ENCODE results near the gene RORB. TPM values are rescaled to one million over a fixed set of nuclear protein-coding genes. Genes with fewer than 3 reads are reported as not detected.

Gene RORB
- total and polyA plus RNA-seq, 8 donors: 0.08 to 0.92 (median 0.55) TPM; not detected in 1

DNA sequence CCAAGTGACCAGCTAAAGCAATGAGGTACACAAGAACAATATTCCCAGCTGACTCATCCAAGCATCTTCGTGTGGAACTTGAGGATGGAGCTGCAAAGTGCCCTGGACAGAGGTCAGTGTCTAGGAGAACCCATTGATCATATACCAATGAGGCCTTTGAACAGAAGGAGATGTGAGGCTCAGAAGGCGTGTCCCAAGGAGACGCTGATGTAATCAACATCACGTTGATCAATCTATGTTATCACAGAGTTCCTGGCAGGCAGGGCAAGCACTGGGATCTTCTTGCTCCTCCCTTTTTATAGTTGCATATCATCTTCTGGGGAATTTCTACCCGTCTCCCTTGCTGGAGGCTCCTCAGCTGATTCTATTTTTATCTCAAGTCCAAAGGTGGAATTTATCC, 227.2 kb downstream of the RORB start:
- Histone ChIP-seq H3K27ac (no peak overlapping the region), H3K36me3 (no peaks in the 10 kb centered on the region), H3K4me1 (no peaks in the 10 kb centered on the region), H3K27me3 (no peaks in the 10 kb centered on the region), H3K4me3 (no peak overlapping the region), H3K9me3 (no peaks in the 10 kb centered on the region)
- TF ChIP-seq POLR2AphosphoS5 (IDR thresholded peaks at IDR 0.05): no peak
- intact Hi-C loops (cut with DNase I; ENCODE audit: low total_unique reads): no loop called here
- 50 to 66% (median 62%) methylated on average over 5 of the region's 5 CpGs for WGBS, 5 donors
- DNase-seq: no peak

DNA sequence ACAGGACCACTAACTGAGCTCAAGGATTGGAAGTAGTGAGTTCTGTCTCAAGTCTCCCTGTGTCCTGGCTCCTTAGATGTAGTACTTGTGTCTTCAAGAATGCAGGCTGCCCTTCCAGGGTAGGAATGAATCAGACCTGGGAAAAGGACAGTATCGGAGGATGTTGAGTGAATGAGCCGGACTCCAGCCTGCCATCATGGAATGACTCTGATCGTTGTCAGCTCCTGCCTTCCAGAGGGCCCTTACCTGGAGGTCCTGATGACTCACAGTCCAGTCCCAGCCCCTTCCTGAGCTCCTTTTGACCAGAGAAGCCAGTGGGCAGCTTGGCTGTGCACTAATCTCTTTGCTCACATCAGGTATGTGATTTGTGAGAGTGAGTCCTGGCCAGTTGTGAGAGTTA, 229.4 kb downstream of the RORB start:
- no peaks in the 10 kb centered on the region for H3K36me3 ChIP-seq
- no peaks in the 10 kb centered on the region for H3K27me3 ChIP-seq
- no peaks in the 10 kb centered on the region for H3K9me3 ChIP-seq
- H3K27ac ChIP-seq: no peak overlapping the region
- 89 to 97% (median 96%) methylated on average over 3 of the region's 3 CpGs for WGBS, 5 donors
- TF ChIP-seq EP300 (IDR thresholded peaks at IDR 0.05) (no peak), POLR2AphosphoS5 (IDR thresholded peaks at IDR 0.05) (no peak), POLR2A (IDR thresholded peaks at IDR 0.05) (no peak)
- TF ChIP-seq, protein P1, sequence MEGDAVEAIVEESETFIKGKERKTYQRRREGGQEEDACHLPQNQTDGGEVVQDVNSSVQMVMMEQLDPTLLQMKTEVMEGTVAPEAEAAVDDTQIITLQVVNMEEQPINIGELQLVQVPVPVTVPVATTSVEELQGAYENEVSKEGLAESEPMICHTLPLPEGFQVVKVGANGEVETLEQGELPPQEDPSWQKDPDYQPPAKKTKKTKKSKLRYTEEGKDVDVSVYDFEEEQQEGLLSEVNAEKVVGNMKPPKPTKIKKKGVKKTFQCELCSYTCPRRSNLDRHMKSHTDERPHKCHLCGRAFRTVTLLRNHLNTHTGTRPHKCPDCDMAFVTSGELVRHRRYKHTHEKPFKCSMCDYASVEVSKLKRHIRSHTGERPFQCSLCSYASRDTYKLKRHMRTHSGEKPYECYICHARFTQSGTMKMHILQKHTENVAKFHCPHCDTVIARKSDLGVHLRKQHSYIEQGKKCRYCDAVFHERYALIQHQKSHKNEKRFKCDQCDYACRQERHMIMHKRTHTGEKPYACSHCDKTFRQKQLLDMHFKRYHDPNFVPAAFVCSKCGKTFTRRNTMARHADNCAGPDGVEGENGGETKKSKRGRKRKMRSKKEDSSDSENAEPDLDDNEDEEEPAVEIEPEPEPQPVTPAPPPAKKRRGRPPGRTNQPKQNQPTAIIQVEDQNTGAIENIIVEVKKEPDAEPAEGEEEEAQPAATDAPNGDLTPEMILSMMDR (IDR thresholded peaks at IDR 0.05): no peak
- intact Hi-C loops (cut with DNase I; ENCODE audit: low total_unique reads): no loop called here
- H3K4me1 ChIP-seq: no peaks in the 10 kb centered on the region
- no peak overlapping the region for H3K4me3 ChIP-seq
- DNase-seq: no peak

DNA sequence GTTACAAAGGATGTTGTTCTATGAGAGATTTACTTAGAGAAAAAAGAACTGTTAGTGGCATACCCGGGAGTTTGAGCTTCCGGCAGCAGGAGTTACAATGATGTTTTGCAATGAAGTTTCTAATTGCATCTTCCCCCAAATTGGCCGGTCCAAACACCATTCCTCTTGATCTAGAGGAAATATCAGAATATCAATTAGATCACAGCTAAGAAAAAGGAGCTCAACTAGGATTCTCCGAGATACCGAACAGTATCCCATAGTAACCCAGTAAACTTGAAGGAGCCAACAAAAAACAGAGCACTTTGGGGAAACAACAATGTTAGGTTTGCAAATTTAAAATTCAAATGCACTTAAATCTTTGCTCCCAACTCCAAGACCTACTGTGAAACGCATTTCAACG, 231.0 kb downstream of the RORB start:
- no peak for DNase-seq
- intact Hi-C loops (cut with DNase I; ENCODE audit: low total_unique reads): no loop called here
- Histone ChIP-seq H3K27ac (no peak overlapping the region), H3K27me3 (no peaks in the 10 kb centered on the region), H3K36me3 (no peaks in the 10 kb centered on the region), H3K9me3 (no peaks in the 10 kb centered on the region), H3K4me1 (no peaks in the 10 kb centered on the region), H3K4me3 (no peak overlapping the region)
- WGBS, 5 donors: 70 to 76% (median 74%) methylated on average over 7 of the region's 7 CpGs
- no peak for TF ChIP-seq POLR2A (IDR thresholded peaks at IDR 0.05)
- TF ChIP-seq, protein P1 (IDR thresholded peaks at IDR 0.05): no peak
- TF ChIP-seq EP300 (IDR thresholded peaks at IDR 0.05): no peak
- TF ChIP-seq POLR2AphosphoS5 (IDR thresholded peaks at IDR 0.05): no peak

DNA sequence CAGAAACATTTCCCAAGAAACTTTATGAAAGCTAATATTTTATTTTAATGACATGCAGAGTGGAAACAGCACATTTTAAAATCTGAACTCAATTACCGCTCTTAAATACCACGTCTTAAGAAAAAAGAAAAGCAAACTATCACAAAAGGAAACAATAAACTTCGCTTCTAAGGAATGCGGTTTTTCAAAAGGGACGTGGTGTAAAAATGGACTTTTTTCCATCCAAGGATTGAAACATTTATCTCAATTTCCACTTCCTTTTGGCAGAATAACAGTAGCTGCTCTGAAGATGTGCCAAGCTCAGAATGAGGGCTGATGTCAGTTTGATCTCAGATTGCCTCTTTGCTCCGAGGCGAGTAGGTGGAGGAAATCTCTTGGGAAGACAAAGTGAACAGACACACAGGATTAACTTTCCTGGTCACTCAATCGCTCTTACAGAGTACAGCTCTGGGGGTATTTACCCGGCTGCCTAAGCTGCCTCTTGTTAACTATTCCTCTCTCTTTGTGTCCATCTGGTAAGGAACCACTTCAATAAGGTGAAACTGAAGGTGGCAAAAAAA, 232.1 kb downstream of the RORB start:
- 52 to 63% (median 56%) methylated on average over 9 of the region's 9 CpGs for WGBS, 5 donors
- TF ChIP-seq, protein P1 (IDR thresholded peaks at IDR 0.05): no peak
- TF ChIP-seq POLR2A (IDR thresholded peaks at IDR 0.05) (no peak), POLR2AphosphoS5 (IDR thresholded peaks at IDR 0.05) (no peak), EP300 (IDR thresholded peaks at IDR 0.05) (no peak)
- Histone ChIP-seq H3K9me3 (no peaks in the 10 kb centered on the region), H3K36me3 (no peaks in the 10 kb centered on the region), H3K4me1 (no peaks in the 10 kb centered on the region), H3K27me3 (no peaks in the 10 kb centered on the region), H3K27ac (no peak overlapping the region), H3K4me3 (no peak overlapping the region)
- intact Hi-C loops (cut with DNase I; ENCODE audit: low total_unique reads): no loop called here
- no peak for DNase-seq

DNA sequence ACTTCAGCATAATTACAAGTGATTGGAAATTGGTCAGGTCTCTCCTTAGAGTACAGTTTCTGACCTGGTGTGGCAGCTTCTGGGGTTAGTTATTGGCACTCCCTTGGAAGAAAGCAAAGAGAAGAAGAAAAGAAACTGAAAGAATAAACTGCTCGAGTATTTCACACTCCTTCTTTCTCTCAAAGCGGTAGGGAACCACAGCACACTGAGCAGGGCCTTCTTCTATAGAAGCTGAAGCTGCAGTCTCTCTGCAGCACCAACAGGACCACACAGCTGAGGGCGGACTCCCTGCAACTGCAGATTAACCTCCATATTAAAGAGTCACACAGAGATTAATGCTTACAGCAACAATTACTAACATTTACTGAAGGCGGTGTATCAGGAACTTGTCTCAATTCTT, 238.6 kb downstream of the RORB start:
- 28 to 51% (median 37%) methylated on average over 4 of the region's 4 CpGs for WGBS, 5 donors

More for the DNA sequence above, 238.6 kb downstream of the RORB start:
- no peak overlapping the region for H3K27ac ChIP-seq
- H3K36me3 ChIP-seq: no peaks in the 10 kb centered on the region
- intact Hi-C loops (cut with DNase I; ENCODE audit: low total_unique reads): no loop called here
- TF ChIP-seq POLR2A (IDR thresholded peaks at IDR 0.05): no peak
- TF ChIP-seq EP300 (IDR thresholded peaks at IDR 0.05): no peak
- TF ChIP-seq, protein P1 (IDR thresholded peaks at IDR 0.05): no peak
- no peak for TF ChIP-seq POLR2AphosphoS5 (IDR thresholded peaks at IDR 0.05)
- no peaks in the 10 kb centered on the region for H3K4me1 ChIP-seq
- peak overlapping the region in 1 of 4 donors; percentile 3 for H3K4me3 ChIP-seq
- DNase-seq: peak in 1 of 2 donors; percentile 9
- no peaks in the 10 kb centered on the region for H3K27me3 ChIP-seq
- H3K9me3 ChIP-seq: no peaks in the 10 kb centered on the region
